GM12864 (cell line): ENCODE data around the gene SEC24B.

Source experiments
- DNase-seq: peaks from one replicate; pipeline ENCODE4 v3.0.0-alpha.2; 2011; ENCODE audit warnings: low read depth
- H3K4me3 ChIP-seq: 2 replicates; pipeline ENCODE4 v1.5.1; 2011; ENCODE audit warnings: mild to moderate bottlenecking, low read depth, low read length, control low read depth
- TF ChIP-seq, protein P1 (sequence below): IDR thresholded peaks from 2 replicates; pipeline ENCODE4 v1.5.1; 2011; ENCODE audit warnings: low read depth, mild to moderate bottlenecking, moderate library complexity, low read length, control low read depth, inconsistent platforms; ENCODE audit errors: missing control alignments

The SEC24B gene

DNA sequence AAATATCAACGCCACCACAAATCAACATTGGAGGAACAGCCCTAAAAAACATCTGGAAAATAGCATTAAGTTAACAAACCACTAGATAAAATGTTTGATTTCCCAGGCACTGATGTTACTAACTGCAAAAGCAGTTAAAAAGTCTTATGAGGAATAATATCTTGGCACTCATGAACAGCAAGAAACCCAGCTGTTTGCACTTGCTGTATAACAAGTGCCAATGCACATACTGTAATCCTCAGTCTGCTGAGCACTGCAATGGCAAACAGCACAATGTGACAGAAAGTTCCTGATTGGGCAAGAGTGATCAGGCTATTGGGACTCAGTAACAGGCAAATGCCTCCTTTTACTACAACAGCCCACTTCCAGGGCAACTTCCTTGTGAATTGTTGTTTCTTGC lies 20.8 kb upstream of the SEC24B start:
- H3K4me3 ChIP-seq, result no peak overlapping the region
- DNase-seq, result no peak
- TF ChIP-seq, protein P1, sequence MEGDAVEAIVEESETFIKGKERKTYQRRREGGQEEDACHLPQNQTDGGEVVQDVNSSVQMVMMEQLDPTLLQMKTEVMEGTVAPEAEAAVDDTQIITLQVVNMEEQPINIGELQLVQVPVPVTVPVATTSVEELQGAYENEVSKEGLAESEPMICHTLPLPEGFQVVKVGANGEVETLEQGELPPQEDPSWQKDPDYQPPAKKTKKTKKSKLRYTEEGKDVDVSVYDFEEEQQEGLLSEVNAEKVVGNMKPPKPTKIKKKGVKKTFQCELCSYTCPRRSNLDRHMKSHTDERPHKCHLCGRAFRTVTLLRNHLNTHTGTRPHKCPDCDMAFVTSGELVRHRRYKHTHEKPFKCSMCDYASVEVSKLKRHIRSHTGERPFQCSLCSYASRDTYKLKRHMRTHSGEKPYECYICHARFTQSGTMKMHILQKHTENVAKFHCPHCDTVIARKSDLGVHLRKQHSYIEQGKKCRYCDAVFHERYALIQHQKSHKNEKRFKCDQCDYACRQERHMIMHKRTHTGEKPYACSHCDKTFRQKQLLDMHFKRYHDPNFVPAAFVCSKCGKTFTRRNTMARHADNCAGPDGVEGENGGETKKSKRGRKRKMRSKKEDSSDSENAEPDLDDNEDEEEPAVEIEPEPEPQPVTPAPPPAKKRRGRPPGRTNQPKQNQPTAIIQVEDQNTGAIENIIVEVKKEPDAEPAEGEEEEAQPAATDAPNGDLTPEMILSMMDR, result no peak

DNA sequence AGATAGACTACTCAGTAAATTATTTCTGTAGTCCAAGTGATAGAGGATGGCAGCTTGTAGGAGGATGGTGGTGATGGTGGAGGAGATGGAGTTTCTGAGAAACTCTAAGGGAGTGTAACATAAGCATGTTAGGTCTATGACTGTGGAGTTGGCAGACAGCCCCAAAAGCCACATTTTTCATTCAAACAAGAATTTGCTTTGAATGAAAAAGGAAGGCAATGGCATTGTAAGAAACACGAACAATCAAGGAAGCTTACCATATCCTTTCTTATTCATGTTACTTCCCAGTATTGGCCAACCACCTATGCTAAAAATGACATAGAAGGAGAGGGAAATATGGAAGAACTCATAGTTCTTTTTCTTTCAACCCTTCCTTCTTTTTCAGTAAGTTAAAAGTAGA lies 18.7 kb upstream of the SEC24B start:
- TF ChIP-seq, protein P1, result no peak
- DNase-seq, result no peak

GRCh38 chr4:109418588-109418987 lies 15.0 kb upstream of the SEC24B start:
- DNase-seq, result no peak
- TF ChIP-seq, protein P1, result no peak
- H3K4me3 ChIP-seq, result no peak overlapping the region

More for the DNA sequence above, 18.7 kb upstream of the SEC24B start:
- H3K4me3 ChIP-seq, result no peak overlapping the region

DNA sequence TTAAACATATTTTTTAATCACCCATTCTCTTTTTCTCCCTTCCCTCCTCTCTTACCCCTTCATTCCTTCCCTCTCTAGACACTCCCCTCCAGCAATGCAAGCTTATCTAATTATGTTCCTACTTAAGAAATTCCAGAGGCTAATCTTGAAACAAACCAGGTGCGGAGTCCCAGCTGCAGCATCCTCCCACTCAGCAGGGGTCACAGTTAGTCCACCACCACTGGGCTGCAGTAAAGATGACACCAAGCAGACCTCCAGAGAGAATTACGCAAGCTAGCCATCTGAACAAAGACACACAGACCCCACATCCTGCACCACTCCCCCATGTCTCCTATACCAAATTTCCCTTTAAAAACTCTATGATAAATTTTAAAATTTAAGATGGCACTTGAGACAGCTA lies 13.9 kb upstream of the SEC24B start:
- TF ChIP-seq, protein P1, result no peak
- no peak overlapping the region for H3K4me3 ChIP-seq
- no peak for DNase-seq

DNA sequence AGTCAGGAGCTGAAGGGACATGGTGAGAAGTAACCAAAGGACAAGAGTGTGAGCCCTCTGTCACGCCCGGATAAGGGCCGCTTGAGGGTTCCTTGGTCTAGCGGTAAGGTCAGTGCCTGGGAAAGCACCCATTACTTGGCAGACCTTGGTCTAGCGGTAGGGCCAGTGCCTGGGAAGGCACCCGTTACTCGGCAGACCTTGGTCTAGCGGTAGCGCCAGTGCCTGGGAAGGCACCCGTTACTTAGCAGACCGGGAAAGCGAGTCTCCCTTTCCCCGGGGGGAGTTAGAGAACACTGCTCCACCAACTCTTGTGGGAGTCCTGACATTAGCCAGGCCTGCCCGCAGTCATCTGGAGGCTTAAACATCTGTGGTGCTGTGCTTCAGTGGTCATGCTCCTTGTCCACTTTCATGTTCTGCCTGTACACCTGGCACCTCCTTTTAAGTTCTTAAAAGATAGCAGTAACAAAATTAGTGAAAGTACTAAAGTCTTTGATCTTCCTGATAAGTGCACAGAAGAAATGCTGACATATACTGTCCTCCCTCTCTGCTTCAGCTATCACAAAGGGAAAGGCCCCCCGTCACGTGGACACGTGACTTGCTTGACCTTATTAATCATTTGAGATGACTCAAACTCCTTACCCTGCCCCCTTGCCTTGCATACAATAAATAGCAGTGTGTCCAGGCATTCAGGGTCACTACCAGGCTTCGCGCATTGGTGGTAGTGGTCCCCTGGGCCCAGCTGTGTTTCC lies 9.3 kb upstream of the SEC24B start:
- TF ChIP-seq, protein P1, result no peak
- no peak for DNase-seq
- no peak overlapping the region for H3K4me3 ChIP-seq

DNA sequence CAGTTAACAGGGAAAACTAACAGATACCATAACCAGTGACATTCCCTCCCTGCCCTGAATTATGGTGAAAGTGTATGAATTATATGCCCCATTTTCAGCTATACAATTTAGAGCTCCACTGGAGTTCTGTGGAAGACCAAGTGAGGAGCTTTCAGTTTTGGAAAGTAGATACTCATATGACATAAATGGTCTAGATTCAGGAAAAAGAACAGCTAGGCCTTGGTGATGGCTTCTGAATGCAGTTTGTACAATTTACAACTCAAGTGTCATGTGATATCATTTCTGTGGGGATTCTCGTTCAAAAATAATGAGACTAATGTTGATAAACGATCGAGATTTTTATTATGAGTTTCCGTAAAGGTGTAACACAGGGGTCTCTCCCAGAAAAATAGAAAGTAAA lies 8.2 kb upstream of the SEC24B start:
- TF ChIP-seq, protein P1, result no peak
- no peak overlapping the region for H3K4me3 ChIP-seq
- DNase-seq, result no peak

- no peak for DNase-seq
- no peak overlapping the region for H3K4me3 ChIP-seq
- TF ChIP-seq, protein P1, result no peak
These were observed 4.1 kb upstream of the SEC24B start for GRCh38 chr4:109429545-109429944.
